Lung (tissue), 12 donors: ENCODE data around the gene RTN1. TPM values are rescaled to one million over a fixed set of nuclear protein-coding genes. Genes with fewer than 3 reads are reported as not detected.

Experiments
- ATAC-seq: fragments of 200-7000 bp; cut with Tn5 transposase; one replicate; pipeline ENCODE4 v1.9.1; 2020; ENCODE audit warnings: moderate number of reproducible peaks; ENCODE audit not compliant: insufficient read depth, low FRiP score
- DNase-seq, 3 donors: peaks; one replicate each; pipeline ENCODE4 v3.0.0-alpha.2; 2013 to 2017
- H3K27ac ChIP-seq, 2 donors: one replicate each; pipeline ENCODE4 v1.5.1; 2013; ENCODE audit warnings: mild to moderate bottlenecking in 2 of 2, moderate library complexity in 2 of 2, control low read depth in 1 of 2, inconsistent platforms in 1 of 2, low read depth in 1 of 2, low read length in 1 of 2
- H3K27me3 ChIP-seq, 3 donors: one replicate each; pipeline ENCODE4 v1.5.1; 2013; ENCODE audit warnings: low read length in 2 of 3; ENCODE audit not compliant: control insufficient read depth in 3 of 3, insufficient read depth in 3 of 3
- H3K36me3 ChIP-seq, 4 donors: one replicate each; pipeline ENCODE4 v1.5.1; 2013; ENCODE audit warnings: low read length in 4 of 4, mild to moderate bottlenecking in 1 of 4, moderate library complexity in 1 of 4; ENCODE audit not compliant: control insufficient read depth in 4 of 4, insufficient read depth in 4 of 4
- H3K4me1 ChIP-seq, 5 donors: one replicate each; pipeline ENCODE4 v1.5.1; 2013; ENCODE audit warnings: low read length in 5 of 5, mild to moderate bottlenecking in 2 of 5, moderate library complexity in 1 of 5; ENCODE audit not compliant: control insufficient read depth in 5 of 5, insufficient read depth in 5 of 5
- H3K4me3 ChIP-seq: one replicate; pipeline ENCODE4 v1.5.1; 2013; ENCODE audit warnings: mild to moderate bottlenecking, control low read depth, moderate library complexity
- H3K9ac ChIP-seq, 2 donors: one replicate each; pipeline ENCODE4 v1.5.1; 2013; ENCODE audit warnings: low read length in 2 of 2, control low read depth in 1 of 2; ENCODE audit not compliant: insufficient read depth in 1 of 2
- H3K9me3 ChIP-seq, 4 donors: one replicate each; pipeline ENCODE4 v1.5.1; 2013; ENCODE audit warnings: low read length in 3 of 4, mild to moderate bottlenecking in 1 of 4, moderate library complexity in 1 of 4; ENCODE audit not compliant: control insufficient read depth in 4 of 4, insufficient read depth in 3 of 4
- CTCF ChIP-seq: IDR thresholded peaks from 2 replicates; pipeline ENCODE4 v1.5.1; 2012; ENCODE audit warnings: mild to moderate bottlenecking; ENCODE audit errors: control extremely low read depth, extremely low read depth
- WGBS, 2 donors: extraction: QIAGEN DNeasy Blood & Tissue Kit; methylation state at CpG; one replicate each; pipeline ENCODE4 v1.1.7; 2013; 5-methylcytosine and 5-hydroxymethylcytosine counted together
- polyA plus RNA-seq, 2 donors: library from polyadenylated mRNA; stranded (reverse); fragments of 200-250 nt; gene quantifications; one replicate each; pipeline ENCODE4 v1.2.1, GENCODE V29; 2013
- total RNA-seq, 2 donors: library from RNA; depleted of rRNA in 1 of 2; stranded (reverse); fragments of >200 nt in 1 of 2; gene quantifications; one replicate each; pipeline ENCODE4 v1.2.1, GENCODE V29; 2014 to 2021
- donor health status: control.
- donor health status: control.
- donor health status: Bipolar disorder and iron deficiency.
- donor health status: healthy.
- donor health status: DM: yes; HTN: yes; CAD: no.

Gene RTN1
- total and polyA plus RNA-seq, 4 donors = 2.4 to 9.0 (median 6.9) TPM

GRCh38 chr14:59829469-59830337, 40.9 kb downstream of the RTN1 start:
- 55 to 57% methylated on average over 4 of the region's 4 CpGs for WGBS, 2 donors
- no peak overlapping the region for H3K27ac ChIP-seq

DNA sequence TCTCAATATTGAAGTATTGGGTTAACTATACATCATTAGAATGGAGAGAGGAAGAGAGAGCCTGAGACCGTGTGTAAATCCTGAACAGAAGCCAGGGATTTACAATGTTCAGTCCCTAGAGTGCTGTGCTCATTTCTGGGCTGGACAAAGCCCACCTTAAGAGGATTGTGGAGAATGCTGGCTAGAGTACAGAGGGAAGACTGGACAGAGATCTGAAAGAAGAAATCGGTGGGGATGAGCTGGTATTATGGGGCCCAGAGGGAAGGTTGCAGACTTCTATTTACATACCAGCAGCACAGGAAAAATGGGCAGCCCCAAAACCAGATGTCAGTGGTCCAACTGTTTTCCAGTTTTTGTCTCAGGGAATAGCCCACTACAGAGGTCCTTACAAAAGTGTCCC, 42.3 kb downstream of the RTN1 start:
- 63 to 80% methylated on average over 2 of the region's 2 CpGs for WGBS, 2 donors
- H3K4me3 ChIP-seq = no peak overlapping the region
- TF ChIP-seq CTCF = no peak
- DNase-seq = no peak
- H3K9me3 ChIP-seq = no peaks in the 10 kb centered on the region
- H3K27ac ChIP-seq = no peak overlapping the region
- H3K36me3 ChIP-seq = no peaks in the 10 kb centered on the region
- ATAC-seq = no peak
- H3K27me3 ChIP-seq = no peaks in the 10 kb centered on the region
- no peak overlapping the region for H3K9ac ChIP-seq
- no peaks in the 10 kb centered on the region for H3K4me1 ChIP-seq

More at GRCh38 chr14:59829469-59830337, 40.9 kb downstream of the RTN1 start:
- Histone ChIP-seq H3K4me1 (no peaks in the 10 kb centered on the region), H3K9me3 (no peaks in the 10 kb centered on the region), H3K36me3 (no peaks in the 10 kb centered on the region), H3K27me3 (no peaks in the 10 kb centered on the region), H3K4me3 (no peak overlapping the region), H3K9ac (no peak overlapping the region)
- ATAC-seq (no peak), DNase-seq (peak in 1 of 3 donors; percentile 1)
- TF ChIP-seq CTCF = no peak

DNA sequence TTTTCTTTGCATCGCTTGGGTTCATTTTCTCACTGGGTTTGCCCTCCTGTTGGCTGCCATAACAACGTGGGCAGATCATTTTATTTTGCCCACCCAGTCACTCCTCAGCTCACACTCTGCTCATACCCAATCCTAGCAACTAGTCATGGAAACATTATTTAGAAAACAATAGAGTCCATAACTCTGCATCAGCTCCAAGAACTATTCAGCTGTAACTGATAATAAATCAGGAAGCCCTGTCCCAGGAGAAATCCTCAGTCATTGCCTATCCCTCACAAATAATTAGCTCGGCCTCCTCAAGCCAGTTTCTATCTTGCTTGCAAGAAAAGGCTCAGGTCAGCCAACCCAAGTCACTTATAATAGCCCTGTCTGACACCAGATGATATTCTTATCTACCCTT, 43.2 kb downstream of the RTN1 start:
- Histone ChIP-seq H3K4me3 (no peak overlapping the region), H3K36me3 (no peaks in the 10 kb centered on the region), H3K9ac (no peak overlapping the region), H3K9me3 (no peaks in the 10 kb centered on the region), H3K27me3 (no peaks in the 10 kb centered on the region), H3K27ac (no peak overlapping the region), H3K4me1 (no peaks in the 10 kb centered on the region)
- 62 to 88% methylated on average over 3 of the region's 3 CpGs for WGBS, 2 donors
- TF ChIP-seq CTCF = no peak
- DNase-seq (no peak), ATAC-seq (no peak)
